SU-DHL-6 (cell line): ENCODE measurements around the gene CATSPERB.
"Not testable (repeated sequence)": the region's sequence is repeated elsewhere in the genome, so short reads cannot be mapped to it uniquely, and the experiment has no call there.

Source experiments
- H2AFZ ChIP-seq: fragments of 200-600 bp; sonication (generic); 2 replicates; pipeline ENCODE4 v1.6.1; 2014; ENCODE audit warnings: low read depth, mild to moderate bottlenecking, moderate library complexity, mixed read lengths, antibody characterized with exemption, low read length; ENCODE audit not compliant: severe bottlenecking
- H3F3A ChIP-seq: fragments of 200-600 bp; shearing (Covaris generic); 2 replicates; pipeline ENCODE4 v1.6.0; 2016; ENCODE audit warnings: antibody characterized with exemption, mild to moderate bottlenecking; ENCODE audit not compliant: insufficient read depth
- H3K27ac ChIP-seq: fragments of 200-600 bp; sonication (generic); 2 replicates; pipeline ENCODE4 v1.5.1; 2016; ENCODE audit warnings: low read depth, mild to moderate bottlenecking, low read length, moderate library complexity, mixed read lengths
- H3K27me3 ChIP-seq: fragments of 200-600 bp; sonication (generic), shearing (Covaris generic); 2 replicates; pipeline ENCODE4 v1.6.0; 2014; ENCODE audit warnings: mild to moderate bottlenecking, low read length
- H3K36me3 ChIP-seq: fragments of 200-600 bp; sonication (generic); 2 replicates; pipeline ENCODE4 v1.6.1; 2014; ENCODE audit warnings: mild to moderate bottlenecking, low read length, mixed read lengths
- H3K4me2 ChIP-seq: fragments of 300-600, 200-600 bp; shearing (Covaris generic), sonication (generic); 2 replicates; pipeline ENCODE4 v1.6.0; 2014; ENCODE audit warnings: low read length, low read depth, mild to moderate bottlenecking; ENCODE audit not compliant: poor library complexity, severe bottlenecking
- H3K4me3 ChIP-seq: fragments of 200-600 bp; sonication (generic); 2 replicates; pipeline ENCODE4 v1.5.1; 2014; ENCODE audit warnings: antibody characterized with exemption, low read length, mild to moderate bottlenecking, mixed read lengths; ENCODE audit not compliant: insufficient read depth, poor library complexity, severe bottlenecking
- H3K79me2 ChIP-seq: fragments of 200-600 bp; sonication (generic); 2 replicates; pipeline ENCODE4 v1.6.1; 2014; ENCODE audit warnings: mild to moderate bottlenecking, low read length, moderate library complexity; ENCODE audit not compliant: insufficient read depth
- H3K9ac ChIP-seq: fragments of 200-600 bp; sonication (generic); 2 replicates; pipeline ENCODE4 v1.7.0; 2014; ENCODE audit warnings: mild to moderate bottlenecking, low read length
- H3K9me2 ChIP-seq: fragments of 200-600 bp; sonication (generic); replicated peaks from 2 replicates; pipeline ENCODE4 v1.6.1; 2014; ENCODE audit warnings: low read length; ENCODE audit not compliant: insufficient read depth
- H3K9me3 ChIP-seq: fragments of 200-600 bp; sonication (generic); 2 replicates; pipeline ENCODE4 v1.6.1; 2014; ENCODE audit warnings: low read length, mixed read lengths; ENCODE audit not compliant: insufficient read depth
- H4K20me1 ChIP-seq: fragments of 200-600 bp; sonication (generic); 2 replicates; pipeline ENCODE4 v1.6.1; 2014; ENCODE audit warnings: low read depth, mild to moderate bottlenecking, antibody characterized with exemption, low read length, moderate library complexity, mixed read lengths
- EZH2phosphoT487 ChIP-seq: fragments of 200-600 bp; sonication (generic), shearing (Covaris generic); conservative IDR thresholded peaks from 2 replicates; pipeline ENCODE4 v1.6.1; 2018; ENCODE audit warnings: mild to moderate bottlenecking, antibody characterized with exemption, low read length, moderate library complexity, mixed read lengths
- TF ChIP-seq, protein P1 (sequence below): fragments of 200-600 bp; sonication (generic); IDR thresholded peaks from one replicate; pipeline ENCODE4 v1.5.1; 2017; ENCODE audit warnings: antibody characterized with exemption, mild to moderate bottlenecking, low read length, moderate library complexity; ENCODE audit not compliant: insufficient read depth, poor library complexity, severe bottlenecking

CATSPERB gene

DNA sequence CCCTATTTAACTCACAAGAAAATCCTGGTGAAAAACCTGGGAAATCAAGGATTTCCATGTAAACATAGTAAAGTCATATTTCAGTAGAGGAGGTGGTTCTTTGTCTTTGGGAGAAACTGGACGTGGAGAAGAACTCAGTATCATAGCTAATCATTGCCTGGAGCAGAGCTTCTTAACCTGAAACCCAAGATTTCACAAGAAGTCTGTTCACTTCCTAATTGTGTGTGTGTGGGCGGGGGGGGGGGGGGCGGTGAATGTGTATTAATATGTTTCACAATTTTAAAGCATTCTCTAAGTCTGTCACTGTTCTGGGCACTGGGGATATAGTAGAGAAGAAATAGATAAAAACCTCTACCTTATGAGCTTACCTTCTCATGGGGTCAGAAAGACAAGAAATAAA lies 125.0 kb downstream of the CATSPERB start:
- H3K36me3 ChIP-seq, result no peaks in the 10 kb centered on the region
- H3K9me2 ChIP-seq, result no peaks in the 10 kb centered on the region
- TF ChIP-seq, protein P1, sequence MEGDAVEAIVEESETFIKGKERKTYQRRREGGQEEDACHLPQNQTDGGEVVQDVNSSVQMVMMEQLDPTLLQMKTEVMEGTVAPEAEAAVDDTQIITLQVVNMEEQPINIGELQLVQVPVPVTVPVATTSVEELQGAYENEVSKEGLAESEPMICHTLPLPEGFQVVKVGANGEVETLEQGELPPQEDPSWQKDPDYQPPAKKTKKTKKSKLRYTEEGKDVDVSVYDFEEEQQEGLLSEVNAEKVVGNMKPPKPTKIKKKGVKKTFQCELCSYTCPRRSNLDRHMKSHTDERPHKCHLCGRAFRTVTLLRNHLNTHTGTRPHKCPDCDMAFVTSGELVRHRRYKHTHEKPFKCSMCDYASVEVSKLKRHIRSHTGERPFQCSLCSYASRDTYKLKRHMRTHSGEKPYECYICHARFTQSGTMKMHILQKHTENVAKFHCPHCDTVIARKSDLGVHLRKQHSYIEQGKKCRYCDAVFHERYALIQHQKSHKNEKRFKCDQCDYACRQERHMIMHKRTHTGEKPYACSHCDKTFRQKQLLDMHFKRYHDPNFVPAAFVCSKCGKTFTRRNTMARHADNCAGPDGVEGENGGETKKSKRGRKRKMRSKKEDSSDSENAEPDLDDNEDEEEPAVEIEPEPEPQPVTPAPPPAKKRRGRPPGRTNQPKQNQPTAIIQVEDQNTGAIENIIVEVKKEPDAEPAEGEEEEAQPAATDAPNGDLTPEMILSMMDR, result no peak
- no peak for TF ChIP-seq EZH2phosphoT487
- no peak overlapping the region for H3K27ac ChIP-seq
- H2AFZ ChIP-seq, result no peak overlapping the region
- no peak overlapping the region for H3K4me3 ChIP-seq
- no peaks in the 10 kb centered on the region for H3K79me2 ChIP-seq
- H3K27me3 ChIP-seq, result no peaks in the 10 kb centered on the region
- no peak overlapping the region for H3K9ac ChIP-seq
- H3K9me3 ChIP-seq, result no peaks in the 10 kb centered on the region
- no peaks in the 10 kb centered on the region for H3F3A ChIP-seq
- no peaks in the 10 kb centered on the region for H4K20me1 ChIP-seq
- no peak overlapping the region for H3K4me2 ChIP-seq

DNA sequence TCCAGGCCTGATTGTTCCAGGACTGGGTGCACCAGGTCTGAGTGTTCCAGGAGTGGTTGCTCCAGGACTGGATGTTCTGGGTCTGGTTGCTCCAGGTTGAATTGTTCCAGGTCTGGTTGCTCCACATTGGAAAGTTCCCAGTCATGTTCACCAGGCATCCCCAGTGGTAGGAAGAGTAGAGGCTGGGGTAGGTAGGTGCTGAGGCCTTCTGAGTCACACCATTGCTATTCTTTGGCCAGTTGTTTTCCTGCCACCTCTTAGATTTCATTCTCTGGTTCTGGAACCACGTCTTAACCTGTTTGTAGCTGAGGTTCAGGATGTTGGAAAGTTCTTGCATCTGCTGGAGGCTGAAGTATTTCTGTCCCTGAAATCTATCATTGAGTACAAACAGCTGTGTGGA lies 127.3 kb downstream of the CATSPERB start:
- not testable (repeated sequence) for H3K4me2 ChIP-seq, H3F3A ChIP-seq, H3K9me2 ChIP-seq, H3K36me3 ChIP-seq, H3K27ac ChIP-seq, H3K79me2 ChIP-seq, H3K9me3 ChIP-seq, H3K9ac ChIP-seq, H4K20me1 ChIP-seq, H3K27me3 ChIP-seq, H3K4me3 ChIP-seq, H2AFZ ChIP-seq

DNA sequence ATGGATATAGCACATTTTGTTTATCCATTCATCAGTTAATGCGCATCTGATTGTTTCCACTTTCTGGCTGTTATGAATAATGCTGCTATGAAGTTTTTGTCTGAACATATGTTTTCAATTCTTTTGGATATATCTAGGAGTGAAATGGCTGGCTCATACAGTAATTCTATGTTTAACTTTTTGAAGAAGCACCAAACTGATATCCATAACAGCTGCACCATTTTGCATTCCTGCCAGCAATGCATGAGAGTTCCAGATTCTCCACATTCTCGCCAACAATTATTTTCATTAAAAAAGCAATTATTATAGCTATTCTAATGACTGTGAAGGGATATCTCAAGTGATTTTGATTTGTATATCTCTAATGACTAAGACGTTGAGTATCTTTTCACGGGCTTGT lies 131.9 kb downstream of the CATSPERB start:
- no peaks in the 10 kb centered on the region for H3K79me2 ChIP-seq
- H4K20me1 ChIP-seq, result no peaks in the 10 kb centered on the region
- no peak overlapping the region for H3K4me3 ChIP-seq
- H3K9me3 ChIP-seq, result peaks cover 4% of the 10 kb centered on the region; the same call in 1 of the 2 replicates
- TF ChIP-seq, protein P1, result no peak
- TF ChIP-seq EZH2phosphoT487, result no peak
- H3K36me3 ChIP-seq, result no peaks in the 10 kb centered on the region
- H3K9ac ChIP-seq, result no peak overlapping the region
- no peaks in the 10 kb centered on the region for H3K9me2 ChIP-seq
- H3K27me3 ChIP-seq, result no peaks in the 10 kb centered on the region
- no peak overlapping the region for H2AFZ ChIP-seq
- no peak overlapping the region for H3K27ac ChIP-seq
- H3F3A ChIP-seq, result no peaks in the 10 kb centered on the region
- H3K4me2 ChIP-seq, result no peak overlapping the region

DNA sequence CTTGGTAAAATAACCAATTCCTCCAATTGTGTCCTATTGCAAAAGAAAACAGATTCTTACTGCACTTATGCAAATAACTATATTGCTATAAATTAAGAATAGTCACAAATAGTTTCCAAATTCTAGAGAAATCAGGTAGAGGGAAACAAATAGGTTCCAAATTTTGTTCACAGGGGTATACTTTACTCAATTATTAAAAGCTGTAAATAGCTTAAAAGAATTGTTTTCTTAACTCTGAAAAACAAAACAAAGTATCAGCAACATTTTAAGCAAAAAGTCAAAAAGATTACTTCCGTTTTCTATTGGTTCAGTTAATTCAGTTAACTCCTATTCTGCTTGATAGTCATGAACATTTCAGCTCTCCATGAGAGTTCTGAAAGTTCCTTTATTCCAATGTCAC lies 136.2 kb downstream of the CATSPERB start:
- Histone ChIP-seq H3K4me2 (no peak overlapping the region), H3K79me2 (no peaks in the 10 kb centered on the region), H3K4me3 (no peak overlapping the region), H3K27me3 (no peaks in the 10 kb centered on the region), H4K20me1 (no peaks in the 10 kb centered on the region), H3K9me2 (no peaks in the 10 kb centered on the region), H2AFZ (no peak overlapping the region), H3K27ac (no peak overlapping the region), H3K9ac (no peak overlapping the region), H3F3A (no peaks in the 10 kb centered on the region), H3K36me3 (no peaks in the 10 kb centered on the region), H3K9me3 (peaks cover 4% of the 10 kb centered on the region; the same call in 1 of the 2 replicates)
- no peak for TF ChIP-seq EZH2phosphoT487
- TF ChIP-seq, protein P1, result no peak

DNA sequence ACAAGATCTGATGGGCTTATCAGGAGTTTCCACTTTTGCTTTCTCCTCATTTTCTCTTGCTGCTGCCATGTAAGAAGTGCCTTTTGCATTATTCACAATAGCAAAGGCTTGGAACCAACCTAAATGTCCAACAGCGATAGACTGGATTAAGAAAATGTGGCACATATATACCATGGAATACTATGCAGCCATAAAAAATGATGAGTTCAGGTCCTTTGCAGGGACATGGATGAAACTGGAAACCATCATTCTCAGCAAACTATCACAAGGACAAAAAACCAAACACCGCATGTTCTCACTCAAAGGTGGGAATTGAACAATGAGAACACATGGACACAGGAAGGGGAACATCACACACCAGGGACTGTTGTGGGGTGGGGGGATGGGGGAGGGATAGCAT lies 137.9 kb downstream of the CATSPERB start:
- H2AFZ ChIP-seq, H3K4me3 ChIP-seq, H3K27ac ChIP-seq, H3K9me2 ChIP-seq, H3K9ac ChIP-seq, H3K36me3 ChIP-seq, H3K79me2 ChIP-seq, H3K4me2 ChIP-seq, H4K20me1 ChIP-seq, H3K27me3 ChIP-seq, H3K9me3 ChIP-seq, H3F3A ChIP-seq: not testable (repeated sequence)
